ENCODE data around the gene RRP7A.
A peak's percentile ranks its signal among the peaks of the same experiment; 100 is the strongest.
"Not testable (repeated sequence)": the region's sequence is repeated elsewhere in the genome, so short reads cannot be mapped to it uniquely, and the experiment has no call there.

RRP7A gene

DNA sequence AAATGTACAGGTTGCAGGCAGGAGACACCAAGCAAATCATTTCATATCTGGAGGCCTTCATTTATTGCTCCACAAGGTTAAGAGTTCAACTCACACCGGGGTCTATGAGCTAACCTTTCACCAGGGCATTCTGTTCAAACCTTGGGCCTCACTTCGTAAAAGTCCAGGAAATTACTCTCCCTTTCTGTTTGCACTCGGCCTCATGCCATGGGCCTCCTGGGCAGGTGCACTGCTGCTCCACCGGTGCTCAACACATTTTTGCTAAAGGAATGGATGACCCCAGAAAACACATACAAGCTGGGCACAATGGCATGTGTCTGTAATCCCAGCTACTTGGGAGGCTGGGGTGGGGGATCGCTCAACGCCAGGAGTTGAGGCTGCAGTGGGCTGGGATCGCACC is 16.6 kb upstream of the RRP7A start:
- no peak for DNase-seq (ENCODE audit: low spot score)

DNA sequence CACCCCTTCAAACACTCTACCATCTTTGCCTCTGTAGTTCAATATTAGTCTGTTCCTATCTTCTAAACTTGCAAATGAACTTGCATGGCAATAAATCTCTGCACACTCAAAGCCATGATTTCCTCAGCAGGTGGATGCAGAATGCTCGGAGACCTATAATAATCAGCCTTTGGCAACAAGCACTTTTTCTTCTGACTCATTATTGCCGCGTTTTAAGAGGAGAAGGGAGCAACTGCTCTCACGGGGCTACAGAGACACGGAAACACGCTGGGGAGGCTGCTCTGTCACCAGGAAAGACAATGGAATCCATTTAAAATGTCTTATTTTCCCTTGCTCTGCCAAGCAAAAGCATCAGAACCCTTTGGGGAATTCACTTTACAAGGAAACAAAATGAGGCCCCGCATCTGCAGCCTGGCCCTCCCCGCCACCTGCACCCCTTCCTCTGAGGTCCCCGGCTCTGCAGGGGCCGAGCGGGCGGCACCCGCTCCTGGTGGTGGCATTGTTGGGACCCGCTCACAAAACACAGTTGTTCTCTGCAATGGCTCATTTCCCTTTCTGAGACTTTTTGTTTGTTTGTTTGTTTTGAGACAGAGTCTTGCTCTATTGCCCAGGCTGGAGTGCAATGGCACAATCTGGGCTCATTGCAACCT is 15.6 kb upstream of the RRP7A start:
- not testable (repeated sequence) for DNase-seq (ENCODE audit: low spot score)

DNA sequence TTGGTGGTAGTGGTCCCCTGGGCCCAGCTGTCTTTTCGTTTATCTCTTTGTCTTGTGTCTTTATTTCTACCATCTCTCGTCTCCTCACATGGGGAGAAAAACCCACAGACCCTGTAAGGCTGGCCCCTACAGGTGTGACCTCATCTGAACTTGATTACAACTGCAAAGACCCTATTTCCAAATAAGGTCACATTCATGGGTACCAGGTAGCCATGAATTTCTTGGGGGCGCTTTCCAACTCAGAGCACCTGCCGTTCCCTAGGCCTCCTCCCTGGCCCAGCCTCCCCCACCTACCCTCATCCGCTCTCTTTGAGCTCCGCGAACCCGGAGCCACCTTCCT is 14.0 kb upstream of the RRP7A start:
- DNase-seq (ENCODE audit: low spot score) = no peak

DNA sequence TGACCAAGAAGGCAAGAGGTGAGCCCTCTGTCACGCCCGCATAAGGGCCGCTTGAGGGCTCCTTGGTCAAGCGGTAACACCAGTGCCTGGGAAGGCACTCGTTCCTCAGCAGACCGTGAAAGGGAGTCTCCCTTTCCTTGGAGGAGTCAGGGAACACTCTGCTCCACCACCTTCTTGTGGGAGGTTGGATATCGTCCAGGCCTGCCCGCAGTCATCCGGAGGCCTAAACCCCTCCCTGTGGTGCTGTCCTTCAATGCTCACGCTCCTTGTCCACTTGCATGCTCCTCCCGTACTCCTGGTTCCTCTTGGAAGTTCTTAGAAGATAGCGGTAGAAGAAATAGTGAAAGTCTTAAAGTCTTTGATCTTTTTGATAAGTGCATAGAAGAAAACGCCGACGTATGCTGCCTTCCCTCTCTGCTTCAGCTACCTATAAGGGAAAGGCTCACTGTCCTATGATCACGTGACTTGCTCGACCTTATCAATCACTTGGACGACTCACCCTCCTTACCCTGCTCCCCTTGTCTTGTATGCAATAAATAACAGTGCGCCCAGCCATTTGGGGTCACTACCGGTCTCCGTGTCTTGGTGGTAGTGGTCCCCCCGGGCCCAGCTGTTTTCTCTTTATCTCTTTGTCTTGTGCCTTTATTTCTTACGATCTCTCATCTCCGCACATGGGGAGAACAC is 11.9 kb upstream of the RRP7A start:
- DNase-seq (ENCODE audit: low spot score) = not testable (repeated sequence)

DNA sequence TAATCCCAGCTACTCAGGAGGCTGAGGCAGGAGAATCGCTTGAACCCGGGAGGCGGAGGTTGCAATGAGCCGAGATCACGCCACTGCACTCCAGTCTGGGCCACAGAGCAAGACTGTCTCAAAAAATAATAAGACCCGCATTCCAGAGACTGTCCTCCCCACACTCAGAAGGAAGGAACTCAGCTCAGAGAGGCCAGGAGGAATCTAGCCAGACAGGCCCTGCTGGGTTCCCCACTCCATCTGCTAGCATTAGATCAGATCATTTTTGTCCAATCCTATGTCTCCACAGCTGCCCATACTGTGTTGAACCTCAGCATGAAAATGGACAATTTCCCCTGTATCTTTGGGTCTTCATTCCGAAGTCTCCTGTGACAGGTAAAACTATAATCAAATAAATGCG is 9.8 kb upstream of the RRP7A start:
- DNase-seq (ENCODE audit: low spot score) = not testable (repeated sequence)

DNA sequence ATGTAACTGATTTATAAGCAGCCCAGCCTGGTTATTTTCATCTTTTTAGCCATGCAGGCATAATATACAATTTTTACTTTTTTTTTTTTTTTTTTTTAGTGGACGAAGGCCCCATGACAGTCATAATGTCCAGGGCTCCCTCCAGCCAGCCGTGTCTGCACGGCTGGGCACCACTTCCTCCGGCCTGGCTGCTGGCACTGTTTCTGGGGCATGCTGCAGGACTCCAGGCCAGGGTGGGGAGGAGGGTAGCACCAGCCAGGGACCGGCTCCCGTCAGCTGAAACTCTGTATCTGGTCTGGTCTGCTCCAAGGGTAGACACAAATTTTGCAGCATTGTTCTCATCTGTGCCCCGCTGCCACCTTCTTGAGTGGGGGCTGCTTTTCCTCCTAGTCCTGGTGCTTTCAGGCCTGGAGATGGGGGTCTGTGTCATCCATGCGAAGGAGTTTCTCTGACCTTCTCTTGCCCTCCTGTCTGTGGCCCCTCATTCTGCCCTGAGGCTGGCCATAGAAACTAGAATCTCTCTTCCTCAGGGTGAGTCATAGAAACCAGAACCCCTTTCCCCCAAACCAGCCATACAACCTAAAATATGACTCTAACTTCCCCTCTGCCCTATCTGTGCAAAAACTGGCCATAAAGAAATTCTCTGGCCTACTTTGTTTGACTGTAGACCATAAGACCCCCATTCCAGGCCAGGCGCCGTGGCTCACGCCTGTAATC is 9.2 kb upstream of the RRP7A start:
- no peak for DNase-seq (ENCODE audit: low spot score)

DNA sequence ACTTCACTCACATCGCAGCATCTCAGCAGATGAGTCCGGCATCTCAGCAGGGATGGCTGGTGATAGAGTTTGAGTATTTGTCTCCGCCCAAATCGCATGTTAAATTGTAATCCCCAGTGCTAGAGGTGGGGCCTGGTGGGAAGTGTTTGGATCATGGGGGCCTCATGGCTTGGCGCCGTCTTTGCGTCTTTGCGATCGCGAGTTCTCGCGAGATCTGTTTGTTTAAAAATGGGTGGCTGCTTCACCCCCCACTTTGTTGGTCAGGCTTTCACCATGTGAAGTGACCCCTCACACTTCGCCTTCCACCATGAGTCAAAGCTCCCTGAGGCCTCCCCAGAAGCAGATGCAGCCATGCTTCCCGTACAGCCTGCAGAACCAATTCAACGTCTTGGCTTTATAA is 3.0 kb upstream of the RRP7A start:
- no peak for DNase-seq (ENCODE audit: low spot score)

DNA sequence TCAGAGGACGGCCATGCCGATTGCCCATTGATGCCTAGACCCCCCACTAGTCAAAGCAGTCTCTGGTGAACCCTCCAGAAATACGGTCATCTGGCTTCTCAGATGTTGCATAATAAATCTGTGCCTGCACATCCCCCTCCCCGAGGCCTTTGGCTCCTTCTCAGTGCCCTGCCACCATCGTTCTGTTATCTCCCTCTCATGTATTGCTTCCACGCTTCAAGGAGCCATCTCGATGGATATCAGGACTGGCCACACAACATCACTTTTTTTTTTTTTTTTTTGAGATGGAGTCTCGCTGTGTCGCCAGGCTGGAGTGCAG is 1.6 kb upstream of the RRP7A start:
- no peak for DNase-seq (ENCODE audit: low spot score)

DNA sequence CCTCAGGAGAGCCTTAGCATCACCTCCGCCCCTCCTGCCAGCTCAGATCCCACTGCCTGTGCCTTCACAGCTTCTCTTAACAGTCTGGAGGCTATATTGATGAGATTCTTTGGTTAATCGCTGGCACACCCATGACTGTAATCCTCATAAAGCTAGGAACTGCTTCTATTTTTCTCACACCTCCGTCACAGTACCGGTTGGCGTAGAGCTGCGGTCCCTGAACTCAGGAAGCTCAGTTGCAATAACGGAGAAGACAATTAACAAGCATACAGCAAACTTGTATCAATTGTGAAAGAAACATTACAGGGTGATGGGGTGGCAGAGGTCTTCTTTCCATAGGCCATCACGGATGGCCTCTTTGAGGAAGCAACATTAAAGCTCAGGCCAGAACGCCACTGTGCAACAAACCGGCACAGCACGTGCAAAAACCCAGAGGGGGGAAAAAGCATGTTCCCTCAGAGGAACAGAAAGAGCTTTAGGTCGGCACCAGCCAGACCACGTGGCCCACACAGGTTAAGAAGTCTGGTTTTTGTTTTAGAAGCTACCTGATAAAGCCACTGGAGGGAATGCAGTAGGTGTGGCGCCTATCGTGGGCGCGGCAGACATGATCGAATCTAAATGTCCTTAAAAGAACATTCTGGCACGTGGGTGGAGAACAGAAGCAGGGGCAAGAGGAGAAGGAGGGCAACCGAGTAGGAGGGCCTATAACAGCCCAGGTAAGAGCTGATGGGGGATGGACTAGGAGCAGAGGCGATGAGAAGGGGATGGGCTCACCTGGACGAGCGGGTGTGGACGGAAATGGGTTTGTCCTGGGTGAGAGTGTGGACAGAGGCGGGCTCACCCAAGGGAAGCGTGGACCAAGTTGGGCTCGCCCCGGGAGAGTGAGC is 715 bp downstream of the RRP7A start:
- not testable (repeated sequence) for DNase-seq (ENCODE audit: low spot score)

DNA sequence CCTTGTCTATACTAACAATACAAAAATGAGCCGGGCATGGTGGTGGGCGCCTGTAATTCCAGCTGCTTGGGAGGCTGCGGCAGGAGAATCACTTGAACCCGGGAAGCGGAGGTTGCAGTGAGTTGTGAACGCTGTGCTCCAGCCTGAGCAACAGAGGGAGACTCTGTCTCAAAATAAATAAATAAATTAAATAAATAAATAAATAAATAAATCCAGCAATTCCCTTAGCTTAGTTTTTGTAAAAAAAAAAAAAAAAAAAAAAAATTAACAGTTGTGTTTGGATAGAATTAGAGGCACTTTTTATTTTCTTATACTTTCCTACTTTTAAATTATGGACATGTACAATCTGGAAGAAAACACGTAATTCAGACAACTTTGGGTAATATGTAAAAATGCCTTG is 2.5 kb downstream of the RRP7A start:
- DNase-seq (ENCODE audit: low spot score) = not testable (repeated sequence)

DNA sequence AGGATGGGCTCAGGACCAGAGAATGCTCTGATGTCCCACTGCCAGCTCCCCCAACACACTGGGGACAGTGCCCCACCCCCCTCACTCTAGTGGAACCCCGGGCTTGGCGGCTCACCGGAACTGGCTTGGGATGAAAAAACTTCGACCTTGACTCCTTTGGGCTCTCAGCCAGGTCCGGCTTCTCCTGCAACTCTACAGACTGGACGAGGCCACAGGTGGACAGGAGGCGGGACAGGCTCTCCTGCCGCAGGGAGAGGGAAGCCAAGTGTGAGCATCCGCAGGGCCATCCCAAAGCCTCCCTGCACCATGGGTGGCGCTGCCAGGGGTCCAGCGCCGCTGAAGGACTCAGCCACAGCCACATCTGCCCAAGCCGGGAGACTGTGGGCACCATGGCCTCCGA is 3.7 kb downstream of the RRP7A start:
- DNase-seq (ENCODE audit: low spot score) = no peak

DNA sequence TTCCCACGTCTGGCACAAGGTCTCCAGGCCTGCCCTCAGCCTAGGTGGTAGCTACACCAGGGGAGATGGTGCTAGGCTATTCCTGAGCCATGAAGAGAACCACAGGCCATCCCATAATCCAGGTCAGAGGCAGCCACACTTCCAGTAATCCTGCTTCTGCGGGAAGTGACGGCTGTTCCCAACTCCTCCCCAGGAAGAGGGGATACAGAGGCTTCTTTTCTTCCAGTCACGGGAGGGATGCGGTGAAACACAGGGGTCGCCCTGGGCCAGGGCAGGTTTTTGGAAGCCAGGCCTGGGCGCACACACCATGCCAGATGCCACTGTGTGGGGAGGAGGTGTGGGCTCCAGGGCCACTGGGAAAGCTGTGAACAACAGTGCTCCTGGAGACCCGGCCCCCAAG is 4.3 kb downstream of the RRP7A start:
- DNase-seq (ENCODE audit: low spot score) = not testable (repeated sequence)

DNA sequence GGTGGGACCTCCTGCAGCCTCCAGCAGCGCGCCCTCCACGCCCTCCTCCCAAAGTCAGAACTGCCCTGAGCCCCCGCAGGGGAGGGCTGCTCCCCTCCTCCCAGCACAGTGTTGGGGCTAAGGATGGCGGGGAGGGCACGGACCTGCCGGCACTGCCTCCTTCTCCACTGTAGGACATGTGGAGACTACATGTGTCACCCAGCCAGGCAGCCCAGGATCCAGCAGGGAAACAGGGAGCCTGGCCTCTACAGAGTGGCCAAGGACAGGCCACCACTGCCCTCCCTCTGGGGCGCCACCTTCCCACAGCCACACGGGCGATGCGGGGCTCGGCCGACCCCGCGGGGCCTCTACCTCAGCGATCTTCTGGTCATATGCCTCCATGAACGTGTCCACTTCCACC is 5.3 kb downstream of the RRP7A start:
- not testable (repeated sequence) for DNase-seq (ENCODE audit: low spot score)

DNA sequence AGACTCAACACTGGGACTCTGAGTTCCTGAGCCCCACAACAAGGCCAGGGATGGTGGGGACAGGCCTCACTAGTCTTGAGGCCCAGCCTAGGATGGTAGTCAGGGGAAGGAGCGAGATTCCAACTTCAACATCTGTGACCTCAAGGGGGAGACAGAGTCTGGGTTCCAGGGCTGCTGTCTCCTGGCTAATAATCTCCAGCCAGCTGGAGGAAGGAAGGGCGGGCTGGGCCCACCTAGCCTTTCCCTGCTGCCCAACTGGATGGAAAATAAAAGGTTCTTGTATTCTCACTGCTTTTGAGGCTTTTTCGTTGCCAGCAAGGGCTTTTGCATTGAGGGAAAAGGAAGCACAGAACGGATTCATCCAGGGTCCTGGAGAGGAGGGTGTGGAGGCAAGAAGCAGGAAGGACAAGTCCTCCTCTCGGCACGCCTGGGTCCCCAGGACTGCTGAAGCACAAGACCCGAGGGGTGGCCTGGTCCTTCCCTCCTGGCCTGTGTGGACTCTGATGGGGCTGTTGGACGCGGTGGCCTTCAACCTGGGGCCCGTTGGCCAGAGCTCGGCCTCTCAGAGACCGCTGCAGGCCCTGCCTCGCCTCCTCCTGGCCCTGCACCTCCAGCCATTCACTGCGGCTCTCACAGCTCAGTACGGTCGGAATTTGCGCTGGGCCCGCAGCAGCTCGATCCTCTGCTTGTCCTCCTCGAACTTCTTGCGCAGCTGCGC is 7.2 kb downstream of the RRP7A start:
- peak; percentile 30 for DNase-seq (ENCODE audit: low spot score)

DNA sequence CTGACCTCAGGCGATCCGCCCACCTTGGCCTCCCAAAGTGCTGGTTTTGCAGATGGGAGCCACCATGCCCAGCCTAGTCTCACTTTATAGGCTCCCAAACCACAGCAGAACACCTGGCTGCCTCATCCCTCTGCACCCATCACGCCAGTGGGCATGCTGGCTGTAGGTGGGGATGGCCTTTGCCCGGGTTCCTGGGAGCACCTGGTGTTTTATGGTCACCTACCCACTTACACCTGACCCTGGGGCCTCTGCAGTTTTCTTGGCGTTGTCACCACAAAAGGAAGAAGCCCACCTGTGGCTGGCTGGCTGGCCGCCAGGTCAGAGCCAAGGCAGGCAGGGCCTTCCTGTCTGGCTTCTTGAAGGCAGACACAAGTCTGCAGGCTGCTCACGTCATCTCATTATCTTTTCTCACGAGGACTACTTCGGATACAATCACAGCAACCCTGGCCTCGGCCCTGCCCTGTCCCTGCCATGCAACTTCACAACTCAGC is 8.2 kb downstream of the RRP7A start:
- DNase-seq (ENCODE audit: low spot score) = no peak

DNA sequence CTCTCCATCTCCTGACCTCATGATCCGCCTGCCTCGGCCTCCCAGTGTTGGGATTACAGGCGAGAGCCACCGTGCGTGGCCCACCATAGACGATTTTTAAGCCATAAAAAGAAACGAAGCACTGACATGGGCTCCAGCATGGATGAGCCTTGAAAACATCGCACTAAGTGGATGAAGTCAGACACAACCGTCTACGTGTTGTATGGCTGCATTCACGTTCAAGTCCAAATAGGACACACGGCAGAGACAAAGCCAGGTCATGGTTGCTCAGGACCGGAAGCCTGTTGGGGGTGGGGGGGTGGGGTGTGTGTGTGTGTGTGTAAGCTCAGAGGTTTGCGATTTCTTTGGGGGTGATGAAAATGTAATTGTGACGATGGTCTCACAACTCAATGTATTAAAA is 10.0 kb downstream of the RRP7A start:
- DNase-seq (ENCODE audit: low spot score) = no peak

DNA sequence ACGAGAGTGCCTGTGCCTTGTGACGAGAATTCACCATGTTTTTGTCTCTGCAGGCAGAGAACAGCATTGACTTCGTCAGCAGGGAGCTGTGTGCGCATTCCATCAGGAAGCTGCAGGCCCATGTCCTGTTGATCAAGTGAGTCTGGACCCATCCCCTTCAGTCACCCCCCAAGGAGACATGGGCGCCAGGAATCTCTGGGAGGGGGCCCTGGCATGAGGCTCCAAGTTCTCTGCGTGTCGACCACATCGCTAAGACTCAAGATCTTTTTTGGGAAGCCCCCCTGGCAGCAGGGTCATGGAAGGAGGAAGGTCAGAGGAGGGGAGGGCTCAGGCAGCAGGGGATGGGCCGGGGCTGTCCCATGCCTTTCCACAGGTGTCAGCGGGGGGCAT is 10.6 kb downstream of the RRP7A start:
- not testable (repeated sequence) for DNase-seq (ENCODE audit: low spot score)

DNA sequence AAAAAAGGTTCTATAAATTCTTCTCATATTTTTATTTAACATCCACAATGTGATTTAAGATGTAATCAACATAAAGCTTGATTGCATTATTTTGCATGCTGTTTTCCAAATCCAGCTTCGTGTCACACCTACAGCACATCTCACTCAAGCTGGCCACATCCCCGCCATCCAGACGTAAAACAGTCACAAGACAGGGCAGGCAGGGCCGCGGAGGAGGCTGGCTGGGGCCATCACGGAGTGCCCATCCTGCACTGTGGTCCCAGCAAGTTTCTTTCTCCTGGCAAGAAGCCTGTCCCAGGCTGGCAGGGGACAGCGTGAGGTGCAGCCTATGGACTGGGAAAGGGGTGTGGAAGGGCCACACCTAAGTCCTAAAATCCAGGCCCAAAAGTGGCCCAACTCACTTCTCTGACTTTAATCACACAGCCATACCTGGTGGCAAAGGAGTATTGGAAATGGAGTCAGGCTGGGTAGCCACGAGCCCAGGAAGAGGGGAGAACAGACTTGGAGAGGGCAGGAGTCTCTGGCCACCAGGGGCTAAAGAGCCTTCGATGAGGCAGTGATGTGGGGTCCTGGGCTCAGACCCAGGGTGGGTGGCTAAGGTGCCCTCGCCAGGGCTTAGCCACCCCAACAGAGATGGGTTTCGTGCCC is 11.1 kb downstream of the RRP7A start:
- DNase-seq (ENCODE audit: low spot score) = not testable (repeated sequence)

DNA sequence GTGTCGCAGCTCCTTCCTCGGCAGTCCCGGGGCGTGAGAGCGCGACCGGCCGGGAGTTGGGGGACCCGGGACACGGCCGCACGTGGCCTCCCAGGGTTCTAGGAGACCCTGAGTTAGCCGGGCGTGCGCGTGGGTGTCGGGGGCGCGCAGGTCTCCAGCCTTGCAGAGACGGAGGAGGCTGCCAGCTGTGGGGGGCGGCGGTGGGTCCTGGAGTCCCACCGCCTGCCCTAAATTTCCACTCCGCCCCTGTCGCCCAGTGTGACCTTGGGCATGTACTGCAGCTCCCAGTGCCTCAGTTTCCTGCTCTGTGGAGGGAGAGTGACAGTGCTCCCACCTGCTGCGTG is 18.8 kb downstream of the RRP7A start:
- no peak for DNase-seq (ENCODE audit: low spot score)

DNA sequence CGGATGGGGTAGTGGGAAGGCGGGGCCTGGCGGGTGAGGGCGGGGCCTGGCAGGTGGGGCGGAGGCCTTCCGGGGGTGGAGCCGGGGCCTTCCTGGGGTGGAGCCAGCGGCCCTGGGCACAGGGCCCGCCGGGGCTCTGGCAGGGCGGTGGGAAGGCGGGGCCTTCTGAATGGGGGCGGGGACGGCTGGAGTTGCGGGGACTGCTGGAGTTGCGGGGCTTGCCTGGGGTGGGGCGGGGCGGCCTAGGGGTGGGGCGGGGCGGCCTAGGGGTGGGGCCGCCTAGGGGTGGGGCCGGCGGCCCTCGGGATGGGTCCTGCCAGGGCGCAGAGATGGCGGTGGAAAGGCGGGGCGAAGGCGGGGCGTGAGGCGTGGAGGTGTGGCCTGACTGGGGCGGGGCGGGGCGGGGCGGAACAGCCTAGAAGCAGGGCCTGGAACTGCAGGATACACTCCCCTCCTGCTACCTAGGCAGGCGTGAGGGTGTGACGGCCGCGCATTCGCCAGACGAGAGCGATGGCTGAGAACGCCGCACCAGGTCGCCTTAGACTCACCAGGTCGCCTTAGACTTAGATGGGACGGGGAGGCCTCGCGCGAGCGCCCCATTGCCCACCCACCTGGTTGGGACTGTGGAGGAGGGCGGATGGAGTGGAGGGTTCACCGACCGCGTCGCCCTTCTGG is 19.3 kb downstream of the RRP7A start:
- peak; percentile 99 for DNase-seq (ENCODE audit: low spot score)

DNA sequence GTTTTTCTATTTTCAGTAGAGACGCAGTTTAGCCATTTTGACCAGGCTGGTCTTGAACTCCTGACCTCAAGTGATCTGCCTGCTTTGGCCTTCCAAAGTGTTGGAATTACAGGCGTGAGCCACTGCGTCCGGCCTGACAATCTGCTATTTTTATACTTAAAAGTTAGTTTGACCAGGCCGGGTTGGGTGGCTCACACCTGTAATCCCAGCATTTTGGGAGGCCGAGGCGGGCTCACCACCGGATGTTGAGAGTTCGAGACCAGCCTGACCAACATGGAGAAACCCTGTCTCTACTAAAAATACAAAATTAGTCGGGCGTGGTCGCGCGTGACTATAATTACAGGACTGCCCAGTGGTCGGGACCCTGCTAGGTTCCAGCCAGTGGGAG is 19.8 kb downstream of the RRP7A start:
- DNase-seq (ENCODE audit: low spot score) = not testable (repeated sequence)

All from AG08396 (cell line).